ENCODE measurements around the gene BANP. TPM values are rescaled to one million over a fixed set of nuclear protein-coding genes. Genes with fewer than 3 reads are reported as not detected.

BANP gene
- total RNA-seq, 1 donor from 2014 or later = 30.4 TPM

DNA sequence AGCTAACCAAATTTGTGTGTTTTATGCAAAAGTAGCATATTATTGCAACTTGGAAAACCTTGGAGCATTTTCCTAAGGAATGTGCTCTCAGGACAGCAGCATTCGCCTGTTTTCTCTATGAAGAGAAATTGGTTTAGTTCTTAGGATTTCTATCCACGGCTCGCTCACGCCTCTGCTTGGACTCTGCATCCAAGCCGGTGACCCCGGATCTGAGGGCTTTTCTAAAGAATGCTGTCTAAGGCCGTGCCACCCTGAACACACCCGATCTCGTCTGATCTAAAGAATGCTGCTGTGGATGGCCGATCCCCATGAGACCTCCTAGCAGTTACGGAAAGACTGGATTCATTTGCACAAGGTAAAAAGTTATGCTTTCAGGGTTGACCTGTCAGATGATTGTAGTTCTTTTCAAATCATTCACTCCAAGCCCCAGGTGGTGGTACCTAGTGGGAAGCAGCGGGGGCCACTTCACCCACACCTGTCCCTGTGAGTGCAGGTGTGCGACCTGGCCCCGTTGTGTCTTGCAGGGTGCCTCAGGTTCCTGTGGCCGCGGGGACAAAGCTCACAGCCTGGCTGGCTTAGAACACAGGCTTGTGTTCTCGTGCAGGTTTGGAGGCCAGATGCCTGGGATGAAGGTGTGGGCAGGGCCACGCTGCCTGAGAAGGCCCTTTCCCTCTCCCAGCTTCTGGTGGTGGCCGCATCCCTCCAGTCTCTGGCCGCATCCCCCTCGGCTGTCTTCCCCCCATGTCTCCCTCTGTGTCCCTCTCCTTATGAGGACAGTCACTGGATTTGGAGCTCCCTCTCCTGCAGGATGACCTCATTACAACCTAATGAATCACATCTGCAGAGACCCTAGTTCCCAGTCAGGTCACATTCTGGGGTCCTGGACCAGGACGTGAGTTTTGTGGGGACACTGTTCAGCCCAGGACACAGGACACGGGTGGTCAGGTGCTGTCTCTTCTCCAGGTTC, 71.1 kb downstream of the BANP start:
- H3K79me2 ChIP-seq (ENCODE audit: low read depth) = no peaks in the 10 kb centered on the region
- no peaks in the 10 kb centered on the region for H3K27me3 Mint-ChIP-seq (ENCODE audit: insufficient read depth, low read depth)
- H3K4me2 ChIP-seq = no peak overlapping the region
- H3K4me3 Mint-ChIP-seq = no peak overlapping the region
- no peak overlapping the region for H3K4me3 ChIP-seq
- H3K9ac ChIP-seq = no peak overlapping the region
- peaks cover 7% of the 10 kb centered on the region for H3K4me1 ChIP-seq
- no peak overlapping the region for H3K27ac Mint-ChIP-seq
- peaks cover 43% of the 10 kb centered on the region for H3K4me1 Mint-ChIP-seq
- no peak overlapping the region for H2AFZ ChIP-seq (replicated peaks)
- H3K27ac ChIP-seq = no peak overlapping the region
- H3F3A ChIP-seq (ENCODE audit: low read depth) = no peaks in the 10 kb centered on the region
- H3K36me3 ChIP-seq = no peaks in the 10 kb centered on the region
- no peaks in the 10 kb centered on the region for H3K9me3 Mint-ChIP-seq
- DNase-seq (ENCODE audit: low spot score) = peak; percentile 36
- TF ChIP-seq CTCF (IDR thresholded peaks at IDR 0.05) (peak; percentile 17), EZH2phosphoT487 (IDR thresholded peaks at IDR 0.05) (no peak)
- H3K9me3 ChIP-seq (ENCODE audit: low read depth) = no peaks in the 10 kb centered on the region
- peaks cover 6% of the 10 kb centered on the region for H4K20me1 ChIP-seq (ENCODE audit: low read depth)
- no peaks in the 10 kb centered on the region for H3K27me3 ChIP-seq
- peaks cover 3% of the 10 kb centered on the region for H3K36me3 Mint-ChIP-seq

- H3K4me3 Mint-ChIP-seq = no peak overlapping the region
- peaks cover 12% of the 10 kb centered on the region for H3K4me1 ChIP-seq
- no peak overlapping the region for H3K27ac ChIP-seq
- no peaks in the 10 kb centered on the region for H3K79me2 ChIP-seq (ENCODE audit: low read depth)
- H3K9me3 Mint-ChIP-seq = no peaks in the 10 kb centered on the region
- H4K20me1 ChIP-seq (ENCODE audit: low read depth) = peaks cover 6% of the 10 kb centered on the region
- no peak overlapping the region for H3K27ac Mint-ChIP-seq
- H3K4me3 ChIP-seq = no peak overlapping the region
- no peaks in the 10 kb centered on the region for H3K9me3 ChIP-seq (ENCODE audit: low read depth)
- H3K9ac ChIP-seq = no peak overlapping the region
- no peaks in the 10 kb centered on the region for H3K36me3 ChIP-seq
- peaks cover 3% of the 10 kb centered on the region for H3K36me3 Mint-ChIP-seq
- no peak overlapping the region for H2AFZ ChIP-seq (replicated peaks)
- DNase-seq (ENCODE audit: low spot score) = no peak
- no peaks in the 10 kb centered on the region for H3K27me3 Mint-ChIP-seq (ENCODE audit: insufficient read depth, low read depth)
- H3K4me2 ChIP-seq = no peak overlapping the region
- no peaks in the 10 kb centered on the region for H3F3A ChIP-seq (ENCODE audit: low read depth)
- no peak for TF ChIP-seq EZH2phosphoT487 (IDR thresholded peaks at IDR 0.05)
- TF ChIP-seq EZH2 (IDR thresholded peaks at IDR 0.05) = no peak
- TF ChIP-seq CTCF (IDR thresholded peaks at IDR 0.05) = no peak
- no peaks in the 10 kb centered on the region for H3K27me3 ChIP-seq
- peaks cover 50% of the 10 kb centered on the region for H3K4me1 Mint-ChIP-seq
Measured at GRCh38 chr16:88023366-88023765, 72.1 kb downstream of the BANP start.

DNA sequence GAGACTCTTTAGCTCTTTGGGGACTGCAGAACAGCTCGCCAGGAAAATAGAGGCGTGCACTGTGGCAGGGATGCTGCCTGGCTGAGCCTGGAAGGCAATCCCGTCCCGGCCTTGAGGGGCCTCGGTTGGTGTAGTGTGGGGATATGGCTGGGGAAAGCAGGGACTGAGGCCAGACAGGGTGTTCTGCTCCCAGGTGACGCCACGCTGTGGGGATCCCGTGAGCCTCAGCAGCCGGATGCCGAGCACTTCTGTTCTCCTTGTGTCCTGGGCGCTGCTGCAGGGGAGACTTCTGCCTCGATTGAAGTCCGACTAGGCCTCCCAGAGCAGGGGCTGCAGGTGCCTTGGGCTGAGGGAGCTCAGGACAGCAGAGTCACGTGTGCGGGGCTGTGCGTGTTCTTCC, 72.6 kb downstream of the BANP start:
- DNase-seq (ENCODE audit: low spot score) = no peak
- Histone ChIP-seq H4K20me1 (ENCODE audit: low read depth) (peaks cover 6% of the 10 kb centered on the region), H3K4me2 (no peak overlapping the region), H3K4me3 (no peak overlapping the region), H2AFZ (replicated peaks) (no peak overlapping the region), H3K9me3 (ENCODE audit: low read depth) (no peaks in the 10 kb centered on the region), H3K27ac (no peak overlapping the region), H3K79me2 (ENCODE audit: low read depth) (no peaks in the 10 kb centered on the region), H3K9ac (no peak overlapping the region), H3K4me1 (peaks cover 14% of the 10 kb centered on the region), H3F3A (ENCODE audit: low read depth) (no peaks in the 10 kb centered on the region), H3K27me3 (no peaks in the 10 kb centered on the region), H3K36me3 (no peaks in the 10 kb centered on the region)
- TF ChIP-seq CTCF (IDR thresholded peaks at IDR 0.05) = no peak
- no peak for TF ChIP-seq EZH2phosphoT487 (IDR thresholded peaks at IDR 0.05)
- TF ChIP-seq EZH2 (IDR thresholded peaks at IDR 0.05) = no peak
- Mint-ChIP-seq H3K27ac (no peak overlapping the region), H3K4me1 (peaks cover 54% of the 10 kb centered on the region), H3K27me3 (ENCODE audit: insufficient read depth, low read depth) (no peaks in the 10 kb centered on the region), H3K4me3 (no peak overlapping the region), H3K36me3 (peaks cover 5% of the 10 kb centered on the region), H3K9me3 (no peaks in the 10 kb centered on the region)

All from neural progenitor cell (in vitro differentiated cells).